HepG2 (cell line): ENCODE data around the gene PRB2. TPM values are rescaled to one million over a fixed set of nuclear protein-coding genes. Genes with fewer than 3 reads are reported as not detected.
"Not testable (repeated sequence)": the region's sequence is repeated elsewhere in the genome, so short reads cannot be mapped to it uniquely, and the experiment has no call there.

Source experiments
- ATAC-seq: fragments of 200-7000 bp; cut with Tn5 transposase; 3 replicates; pipeline ENCODE4 v1.9.1; 2020; ENCODE audit warnings: mild to moderate bottlenecking, moderate library complexity
- BruUV-seq: library from RNA; stranded (reverse); fragments of 400-500 nt; replicated peaks from 2 replicates; lab custom pipeline; 2021; lab: Mats Ljungman, UMichigan
- CTCF ChIA-PET: fragments of 300-600 bp; formaldehyde crosslinking; extraction: SDS; loops from one replicate; lab custom pipeline; 2021; ENCODE audit warnings: low total read pairs, inconsistent platforms, low intra/inter-chr PET ratio; lab: Yijun Ruan, JAX
- POLR2A ChIA-PET: fragments of 350-600 bp; sonication (Branson Sonifier 250); formaldehyde crosslinking; loops from one replicate; lab custom pipeline; 2020; ENCODE audit warnings: antibody characterized with exemption, inconsistent platforms; lab: Yijun Ruan, JAX
- DNase-seq: peaks from one replicate; pipeline ENCODE4 v3.0.0-alpha.2; 2015; ENCODE audit warnings: low spot score
- FAIRE-seq: peaks from 3 replicates; lab custom pipeline; 2011; peaks lifted over from hg19 to GRCh38; lab: Jason Lieb, UNC
- H2AFZ ChIP-seq: one replicate; pipeline ENCODE4 v1.6.1; 2011; ENCODE audit warnings: low read length, inconsistent platforms
- H3K27ac ChIP-seq: fragments of 300-600 bp; 3 replicates; pipeline ENCODE4 v1.8.0; 2011; ENCODE audit warnings: mixed run types, mild to moderate bottlenecking, mixed read lengths, low read length, inconsistent platforms; ENCODE audit not compliant: insufficient read depth; ENCODE audit errors: extremely low read length
- H3K27me3 ChIP-seq, 2 experiments: fragments of 200-600 bp in 1 of 2; 2 replicates in 1 of 2; 3 replicates in 1 of 2; pipeline versions ENCODE4 v1.6.0 to v1.8.0; 2011; ENCODE audit warnings: low read length in 2 of 2, mild to moderate bottlenecking in 2 of 2, moderate library complexity in 2 of 2, inconsistent platforms in 1 of 2; ENCODE audit not compliant: insufficient read depth in 2 of 2, control insufficient read depth in 1 of 2
- H3K36me3 ChIP-seq, 2 experiments: fragments of 200-600 bp in 1 of 2; replicated peaks in 1 of 2; 2 replicates in 1 of 2; 3 replicates in 1 of 2; pipeline versions ENCODE4 v1.5.1 to v1.8.0; 2011; ENCODE audit warnings: low read length in 2 of 2, inconsistent platforms in 1 of 2; ENCODE audit not compliant: insufficient read depth in 2 of 2, control insufficient read depth in 1 of 2
- H3K4me1 ChIP-seq: 2 replicates; pipeline ENCODE4 v1.5.1; 2012; ENCODE audit warnings: low read length, inconsistent platforms; ENCODE audit not compliant: insufficient read depth
- H3K4me2 ChIP-seq: 2 replicates; pipeline ENCODE4 v1.6.0; 2011; ENCODE audit warnings: low read depth, low read length, inconsistent platforms
- H3K4me3 ChIP-seq, 3 experiments: fragments of 200-600 bp in 1 of 3; sonication (generic), shearing (Covaris generic) in 1 of 3; replicated peaks in 1 of 3; 2 replicates each; pipeline ENCODE4 v1.5.1; 2011 to 2016; ENCODE audit warnings: low read length in 3 of 3, inconsistent platforms in 2 of 3, low read depth in 2 of 3, mild to moderate bottlenecking in 2 of 3, control low read depth in 1 of 3, mixed read lengths in 1 of 3; ENCODE audit not compliant: insufficient read depth in 1 of 3
- H3K79me2 ChIP-seq: one replicate; pipeline ENCODE4 v1.6.1; 2011; ENCODE audit warnings: low read length, inconsistent platforms; ENCODE audit not compliant: insufficient read depth
- H3K9ac ChIP-seq: 2 replicates; pipeline ENCODE4 v1.6.0; 2011; ENCODE audit warnings: mild to moderate bottlenecking, low read depth, low read length, inconsistent platforms; ENCODE audit not compliant: insufficient read depth
- H3K9me3 ChIP-seq: 2 replicates; pipeline ENCODE4 v1.5.1; 2012; ENCODE audit warnings: mild to moderate bottlenecking, low read length
- H4K20me1 ChIP-seq: 2 replicates; pipeline ENCODE4 v1.6.0; 2011; ENCODE audit warnings: inconsistent platforms, mild to moderate bottlenecking, low read length, moderate library complexity; ENCODE audit not compliant: insufficient read depth
- CEBPG ChIP-seq: IDR thresholded peaks from 2 replicates; pipeline ENCODE4 v1.6.1; 2016
- ELF4 ChIP-seq: sonication (generic); formaldehyde crosslinking; IDR thresholded peaks from 2 replicates; pipeline ENCODE4 v1.5.0; 2020; ENCODE audit warnings: missing genetic modification reagents, mild to moderate bottlenecking, moderate library complexity, borderline replicate concordance
- HNF1B ChIP-seq: sonication (generic); formaldehyde crosslinking; IDR thresholded peaks from 2 replicates; pipeline ENCODE4 v1.5.1; 2020; ENCODE audit warnings: mild to moderate bottlenecking, moderate library complexity, missing genetic modification reagents
- KLF16 ChIP-seq, 2 experiments: sonication (generic) in 1 of 2; formaldehyde crosslinking in 1 of 2; IDR thresholded peaks; 2 replicates each; pipeline versions ENCODE4 v1.6.1 to v1.8.0; 2016 to 2023; ENCODE audit warnings: missing genetic modification reagents in 2 of 2, missing compliant biosample characterization in 1 of 2
- KMT2B ChIP-seq: IDR thresholded peaks from 2 replicates; pipeline ENCODE4 v1.6.1; 2016; ENCODE audit warnings: missing genetic modification reagents, missing compliant biosample characterization
- ZBTB3 ChIP-seq: sonication (generic); formaldehyde crosslinking; IDR thresholded peaks from 2 replicates; pipeline ENCODE4 v1.4.0; 2020; ENCODE audit warnings: low read depth, mild to moderate bottlenecking, moderate library complexity, missing genetic modification reagents, borderline replicate concordance
- ZFP1 ChIP-seq: IDR thresholded peaks from 2 replicates; pipeline ENCODE4 v1.6.1; 2016
- ZNF329 ChIP-seq: sonication (generic); formaldehyde crosslinking; IDR thresholded peaks from 2 replicates; pipeline ENCODE4 v1.9.0; 2021; ENCODE audit warnings: low read depth, mild to moderate bottlenecking, missing genetic modification reagents
- ZNF83 ChIP-seq: sonication (generic); formaldehyde crosslinking; IDR thresholded peaks from 2 replicates; pipeline ENCODE4 v1.4.0; 2020; ENCODE audit warnings: missing genetic modification reagents, mild to moderate bottlenecking, borderline replicate concordance
- WGBS: methylation state at CpG from one replicate; pipeline ENCODE4 v1.1.6; 2017; ENCODE audit warnings: low lambda C conversion rate; 5-methylcytosine and 5-hydroxymethylcytosine counted together
- in situ Hi-C: cut with HindIII; loops from 2 replicates; pipeline ENCODE4 v1.10.0; 2017; ENCODE audit warnings: low pct_unique_long_range_greater_than_20kb; ENCODE audit not compliant: extremely low pct_ligation_motif_present
- intact Hi-C: fragments of 100-400 bp; cut with micrococcal nuclease; formaldehyde crosslinking; loops from one replicate; pipeline ENCODE4 v1.10.0; 2022; ENCODE audit not compliant: unreplicated experiment
- polyA plus RNA-seq, 8 experiments: library from polyadenylated mRNA; depleted of rRNA in 3 of 8; stranded (reverse) in 7 of 8; unstranded in 1 of 8; fragments of >200 nt; fragmentation: Illumina TruSeq in 4 of 8; extraction: Trizol in 4 of 8; gene quantifications; 2 replicates each; pipeline versions ENCODE4 v1.2.1 to v1.2.3, GENCODE V29; 2011 to 2016; ENCODE audit warnings: low read depth in 4 of 8, missing spikeins in 1 of 8, mixed read lengths in 1 of 8; ENCODE audit not compliant: insufficient read depth in 1 of 8
- total RNA-seq, 5 experiments: library from RNA; depleted of rRNA; stranded (reverse); fragments of >200 nt; fragmentation: Illumina TruSeq; extraction: Trizol; gene quantifications; 2 replicates each; pipeline ENCODE4 v1.2.3, GENCODE V29; 2016; ENCODE audit warnings: low read depth in 1 of 5
- TF ChIP-seq, protein P1 (sequence below): sonication (generic); formaldehyde crosslinking; IDR thresholded peaks from 2 replicates; pipeline ENCODE4 v1.5.0; 2020; ENCODE audit warnings: missing genetic modification reagents

The PRB2 gene
- total and polyA plus RNA-seq, 2 of the 13 experiments (the other 11 are each of a cell fraction or from before 2014, with no cell fraction given): not detected

GRCh38 chr12:11391456-11391855 is 3.9 kb downstream of the PRB2 start:
- H3K27ac ChIP-seq, H3K27me3 ChIP-seq, H3K4me2 ChIP-seq, H3K4me1 ChIP-seq, POLR2A ChIA-PET, in situ Hi-C loops, H3K9ac ChIP-seq, DNase-seq, BruUV-seq, H3K36me3 ChIP-seq, H3K79me2 ChIP-seq, H2AFZ ChIP-seq, ATAC-seq, H3K4me3 ChIP-seq, H3K9me3 ChIP-seq, H4K20me1 ChIP-seq, CTCF ChIA-PET, intact Hi-C loops: not testable (repeated sequence)
- peak; percentile 28 for FAIRE-seq
- WGBS: 7% methylated on average over 3 of the region's 3 CpGs

GRCh38 chr12:11377420-11377819 is 17.9 kb downstream of the PRB2 start:
- BruUV-seq, POLR2A ChIA-PET, CTCF ChIA-PET: not testable (repeated sequence)

GRCh38 chr12:11361151-11361550 is 34.2 kb downstream of the PRB2 start:
- H4K20me1 ChIP-seq: no peaks in the 10 kb centered on the region
- in situ Hi-C loops (no loop called here), intact Hi-C loops (no loop called here)
- ChIA-PET POLR2A (no interaction called here), CTCF (no interaction called here)
- no peaks in the 10 kb centered on the region for H3K27me3 ChIP-seq
- 0 out of 2 replicates have a peak, but pooled peaks cover 5% of the 10 kb centered on the region for H3K4me1 ChIP-seq
- no peak overlapping the region for H2AFZ ChIP-seq
- no peaks in the 10 kb centered on the region for H3K9me3 ChIP-seq
- H3K4me3 ChIP-seq: no peak overlapping the region
- H3K4me2 ChIP-seq: no peak overlapping the region
- H3K79me2 ChIP-seq: no peaks in the 10 kb centered on the region
- FAIRE-seq: no peak
- no peaks in the 10 kb centered on the region for H3K36me3 ChIP-seq
- no peak overlapping the region for H3K9ac ChIP-seq
- ATAC-seq: no peak
- H3K27ac ChIP-seq: no peak overlapping the region
- no TSS peak for BruUV-seq
- no peak for DNase-seq
- no peak for TF ChIP-seq HNF1B
- TF ChIP-seq KMT2B (CRISPR knock-in tag): no peak
- no peak for TF ChIP-seq KLF16 (CRISPR knock-in tag; IDR thresholded peaks at IDR 0.05)
- TF ChIP-seq CEBPG (CRISPR knock-in tag): no peak
- no peak for TF ChIP-seq ELF4 (CRISPR knock-in tag)
- no peak for TF ChIP-seq ZNF329
- no peak for TF ChIP-seq ZFP1
- no peak for TF ChIP-seq ZNF83 (CRISPR knock-in tag)
- TF ChIP-seq ZBTB3 (CRISPR knock-in tag): no peak
- TF ChIP-seq, protein P1, sequence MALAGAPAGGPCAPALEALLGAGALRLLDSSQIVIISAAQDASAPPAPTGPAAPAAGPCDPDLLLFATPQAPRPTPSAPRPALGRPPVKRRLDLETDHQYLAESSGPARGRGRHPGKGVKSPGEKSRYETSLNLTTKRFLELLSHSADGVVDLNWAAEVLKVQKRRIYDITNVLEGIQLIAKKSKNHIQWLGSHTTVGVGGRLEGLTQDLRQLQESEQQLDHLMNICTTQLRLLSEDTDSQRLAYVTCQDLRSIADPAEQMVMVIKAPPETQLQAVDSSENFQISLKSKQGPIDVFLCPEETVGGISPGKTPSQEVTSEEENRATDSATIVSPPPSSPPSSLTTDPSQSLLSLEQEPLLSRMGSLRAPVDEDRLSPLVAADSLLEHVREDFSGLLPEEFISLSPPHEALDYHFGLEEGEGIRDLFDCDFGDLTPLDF (CRISPR knock-in tag): no peak

More at GRCh38 chr12:11377420-11377819, 17.9 kb downstream of the PRB2 start:
- H3K4me2 ChIP-seq, H3K4me1 ChIP-seq, H3K4me3 ChIP-seq, H3K27me3 ChIP-seq, H3K27ac ChIP-seq, intact Hi-C loops, H3K79me2 ChIP-seq, DNase-seq, H4K20me1 ChIP-seq, H3K9me3 ChIP-seq, H2AFZ ChIP-seq, H3K9ac ChIP-seq, H3K36me3 ChIP-seq, in situ Hi-C loops, ATAC-seq, FAIRE-seq: not testable (repeated sequence)
- WGBS: no CpG with 5 or more reads among the region's 3 CpGs
